GM13977 (cell line): ENCODE measurements around the gene GGA1.

ENCODE experiments used
- DNase-seq: peaks from one replicate; pipeline ENCODE4 v3.0.0; 2012; ENCODE audit warnings: low spot score
- in situ Hi-C: fragments of 300-500 bp; cut with MboI; formaldehyde crosslinking; loops from one replicate; pipeline ENCODE4 v1.12.0; 2022; ENCODE audit warnings: low sequenced_read_pairs, low pct_unique_long_range_greater_than_20kb, mixed read lengths, inconsistent platforms; ENCODE audit not compliant: unreplicated experiment
- TF ChIP-seq, protein P1 (sequence below): IDR thresholded peaks from 2 replicates; pipeline ENCODE4 v1.5.1; 2012; ENCODE audit warnings: mild to moderate bottlenecking, control low read depth; ENCODE audit not compliant: insufficient read depth; ENCODE audit errors: extremely low read depth, missing control alignments

Gene GGA1

DNA sequence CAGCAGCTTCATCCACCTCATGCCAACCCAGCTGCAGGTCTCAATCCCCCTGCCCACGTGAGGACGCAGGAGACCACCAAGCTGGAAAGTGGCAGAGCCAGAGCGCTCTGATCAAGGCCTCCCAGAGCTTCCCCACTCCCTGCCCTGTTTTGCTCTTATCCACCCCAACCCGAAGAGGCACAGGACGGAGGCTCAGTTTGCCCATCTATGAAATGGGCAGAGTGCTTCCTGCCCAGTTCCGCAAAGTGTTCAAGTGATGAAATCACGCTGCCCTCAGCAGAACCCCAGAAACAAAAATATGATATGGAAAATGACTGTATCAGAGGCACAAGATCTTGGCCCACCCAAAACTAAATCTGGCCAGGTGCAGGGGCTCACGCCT, 36.7 kb upstream of the GGA1 start:
- TF ChIP-seq, protein P1, sequence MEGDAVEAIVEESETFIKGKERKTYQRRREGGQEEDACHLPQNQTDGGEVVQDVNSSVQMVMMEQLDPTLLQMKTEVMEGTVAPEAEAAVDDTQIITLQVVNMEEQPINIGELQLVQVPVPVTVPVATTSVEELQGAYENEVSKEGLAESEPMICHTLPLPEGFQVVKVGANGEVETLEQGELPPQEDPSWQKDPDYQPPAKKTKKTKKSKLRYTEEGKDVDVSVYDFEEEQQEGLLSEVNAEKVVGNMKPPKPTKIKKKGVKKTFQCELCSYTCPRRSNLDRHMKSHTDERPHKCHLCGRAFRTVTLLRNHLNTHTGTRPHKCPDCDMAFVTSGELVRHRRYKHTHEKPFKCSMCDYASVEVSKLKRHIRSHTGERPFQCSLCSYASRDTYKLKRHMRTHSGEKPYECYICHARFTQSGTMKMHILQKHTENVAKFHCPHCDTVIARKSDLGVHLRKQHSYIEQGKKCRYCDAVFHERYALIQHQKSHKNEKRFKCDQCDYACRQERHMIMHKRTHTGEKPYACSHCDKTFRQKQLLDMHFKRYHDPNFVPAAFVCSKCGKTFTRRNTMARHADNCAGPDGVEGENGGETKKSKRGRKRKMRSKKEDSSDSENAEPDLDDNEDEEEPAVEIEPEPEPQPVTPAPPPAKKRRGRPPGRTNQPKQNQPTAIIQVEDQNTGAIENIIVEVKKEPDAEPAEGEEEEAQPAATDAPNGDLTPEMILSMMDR, result no peak
- DNase-seq, result no peak
- in situ Hi-C loops, result no loop called here

DNA sequence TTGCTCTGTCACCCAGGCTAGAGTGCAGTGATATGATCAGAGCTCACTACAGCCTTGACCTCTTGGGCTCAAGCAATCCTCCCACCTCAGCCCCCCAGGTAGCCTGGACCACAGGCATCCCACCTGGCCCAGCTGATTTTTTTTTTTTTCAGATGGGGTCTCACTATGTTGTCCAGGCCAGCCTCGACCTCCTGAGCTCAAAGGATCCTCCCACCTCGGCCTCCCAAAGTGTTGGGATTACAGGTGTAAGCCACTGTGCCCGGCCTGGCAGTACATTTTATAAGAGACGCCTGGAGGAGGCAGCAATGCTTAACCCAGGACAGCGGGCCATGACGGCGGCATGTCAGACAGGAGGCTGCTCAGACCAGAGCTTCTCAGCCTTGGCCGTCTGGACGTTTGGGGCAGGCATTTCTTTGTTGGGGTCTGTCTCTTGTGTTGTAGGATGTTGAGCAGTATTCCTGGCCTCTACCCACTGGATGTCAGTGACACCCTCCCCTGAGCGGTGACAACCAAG, 33.1 kb upstream of the GGA1 start:
- DNase-seq, result no peak
- in situ Hi-C loops, result no loop called here
- TF ChIP-seq, protein P1, result no peak

DNA sequence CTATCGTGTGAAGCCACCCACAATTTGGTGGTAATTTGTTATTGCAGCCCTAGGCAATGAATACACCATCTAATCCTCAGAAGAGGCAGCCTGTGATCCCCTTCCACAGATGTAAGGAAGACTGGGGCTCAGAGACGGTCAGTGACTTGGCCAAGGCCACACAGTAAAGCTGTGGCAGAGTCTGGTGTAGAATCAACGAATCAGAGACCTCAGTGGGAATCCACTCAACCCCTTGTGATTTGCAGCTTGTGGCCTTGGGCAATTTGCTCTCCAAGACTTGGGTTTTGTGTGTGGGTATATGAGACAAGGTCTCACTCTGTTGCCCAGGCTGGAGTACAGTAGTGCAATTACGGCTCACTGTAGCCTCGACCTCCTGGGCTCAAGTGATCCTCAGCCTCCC, 30.6 kb upstream of the GGA1 start:
- in situ Hi-C loops, result no loop called here
- DNase-seq, result no peak
- TF ChIP-seq, protein P1, result no peak

DNA sequence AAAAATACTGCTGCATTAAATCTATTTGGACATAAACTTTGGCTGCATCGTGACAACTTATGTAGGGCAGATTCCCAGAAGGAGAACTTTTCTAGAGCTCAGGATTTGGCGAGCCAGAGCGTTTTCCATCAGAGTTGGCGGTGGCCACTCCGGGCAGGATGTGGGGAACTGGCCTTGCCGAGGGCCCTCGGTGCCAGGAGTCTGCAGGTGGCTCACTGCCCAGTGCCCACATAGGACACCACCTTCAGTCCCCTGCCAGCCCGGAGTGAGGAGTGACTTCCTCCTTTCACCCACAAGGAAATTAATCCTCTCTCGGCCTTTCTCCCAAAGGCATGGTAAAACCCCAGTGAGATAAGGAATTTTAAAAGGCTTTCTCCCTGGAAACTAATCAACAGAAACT, 27.1 kb upstream of the GGA1 start:
- TF ChIP-seq, protein P1, result no peak
- no peak for DNase-seq
- in situ Hi-C loops, result no loop called here

DNA sequence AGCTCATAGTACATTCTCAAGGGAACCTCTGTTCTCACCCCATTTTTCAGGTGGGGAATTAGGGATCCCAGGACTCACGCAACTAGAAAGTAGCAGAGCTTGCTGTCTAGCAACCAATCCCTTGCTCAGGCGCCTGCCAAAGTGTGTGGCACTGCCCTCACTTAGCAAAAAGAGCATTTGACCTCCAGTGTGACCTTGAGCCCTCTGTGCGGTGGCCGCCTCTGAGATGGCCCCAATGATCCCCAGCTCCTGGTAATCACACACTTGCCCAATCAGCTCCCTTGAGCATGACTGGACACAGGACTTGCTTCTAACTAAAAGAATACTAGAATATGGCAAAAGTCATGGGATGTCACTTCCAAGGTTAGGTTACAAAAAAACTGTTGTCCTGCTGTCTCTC, 26.1 kb upstream of the GGA1 start:
- in situ Hi-C loops, result no loop called here
- DNase-seq, result no peak
- TF ChIP-seq, protein P1, result no peak

DNA sequence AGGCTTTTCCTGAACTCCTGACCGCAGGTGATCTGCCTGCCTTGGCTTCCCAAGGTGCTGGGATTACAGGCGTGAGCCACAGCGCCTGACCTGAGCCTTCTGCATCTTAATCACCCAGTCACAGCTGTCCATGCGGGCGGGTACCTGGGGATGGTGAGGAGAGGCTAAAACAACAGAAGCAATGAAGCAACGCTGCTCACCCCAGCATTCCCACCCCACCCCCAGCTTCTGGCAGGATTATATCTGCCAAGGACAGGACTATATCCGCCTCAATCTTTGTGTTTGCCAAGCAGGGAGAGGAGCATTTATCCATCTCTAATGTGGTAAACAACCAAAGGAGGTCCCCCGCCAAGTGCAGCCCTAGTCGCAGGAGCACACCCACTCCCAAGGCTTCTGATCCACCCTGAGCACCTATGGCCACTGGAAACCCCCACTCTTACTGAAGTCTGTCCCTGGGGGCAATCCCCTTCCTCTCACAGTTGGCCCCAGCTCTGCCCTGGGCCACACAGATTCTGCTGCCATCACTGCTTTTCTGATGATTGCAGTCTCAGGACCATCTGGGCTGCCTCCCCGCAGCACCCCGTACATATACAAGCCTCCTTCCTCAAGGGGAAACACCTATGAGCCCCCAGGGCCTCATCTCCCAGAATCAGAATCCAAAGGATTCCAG, 20.0 kb upstream of the GGA1 start:
- TF ChIP-seq, protein P1, result no peak
- in situ Hi-C loops, result no loop called here
- DNase-seq, result no peak
